WTC11 (cell line): ENCODE data around the gene NME8. TPM values are rescaled to one million over a fixed set of nuclear protein-coding genes. Genes with fewer than 3 reads are reported as not detected.

Experiments used
- ATAC-seq: fragments of 200-7000 bp; cut with Tn5 transposase; 2 replicates; pipeline ENCODE4 v1.10.0; 2021; ENCODE audit warnings: mild to moderate bottlenecking, moderate library complexity
- CTCF ChIA-PET: fragments of 300-600 bp; sonication (Branson Sonifier 250); formaldehyde crosslinking; loops from one replicate; lab custom pipeline; 2021; ENCODE audit warnings: antibody characterized with exemption; lab: Charles Lee
- POLR2A ChIA-PET: fragments of 350-600 bp; sonication (Branson Sonifier 250); formaldehyde crosslinking; loops from one replicate; lab custom pipeline; 2021; ENCODE audit warnings: antibody characterized with exemption; lab: Charles Lee
- DNase-seq: peaks from one replicate; pipeline ENCODE4 v3.0.0; 2021; ENCODE audit warnings: low spot score
- H3K27ac Mint-ChIP-seq: 2 replicates; pipeline ENCODE4 v1.8.0; 2021; ENCODE audit warnings: mixed read lengths
- H3K27me3 Mint-ChIP-seq: 2 replicates; pipeline ENCODE4 v1.8.0; 2021; ENCODE audit warnings: low read depth, mild to moderate bottlenecking, moderate library complexity, mixed read lengths
- H3K36me3 Mint-ChIP-seq: 2 replicates; pipeline ENCODE4 v1.8.0; 2021; ENCODE audit warnings: mixed read lengths
- H3K4me1 Mint-ChIP-seq: 2 replicates; pipeline ENCODE4 v1.8.0; 2022; ENCODE audit warnings: mixed read lengths
- H3K4me3 Mint-ChIP-seq: 2 replicates; pipeline ENCODE4 v1.8.0; 2021; ENCODE audit warnings: mild to moderate bottlenecking, moderate library complexity, mixed read lengths
- H3K9me3 Mint-ChIP-seq: 2 replicates; pipeline ENCODE4 v1.8.0; 2021; ENCODE audit warnings: mixed read lengths
- ATF6 ChIP-seq: sonication (generic); formaldehyde crosslinking; IDR thresholded peaks from 2 replicates; pipeline ENCODE4 v1.8.1; 2023; ENCODE audit warnings: mild to moderate bottlenecking, missing genetic modification reagents
- CREB1 ChIP-seq: sonication (generic); formaldehyde crosslinking; IDR thresholded peaks from 2 replicates; pipeline ENCODE4 v1.8.0; 2023; ENCODE audit warnings: mild to moderate bottlenecking, missing genetic modification reagents
- CTCF ChIP-seq: fragments of 200-600 bp; IDR thresholded peaks from 2 replicates; pipeline ENCODE4 v1.8.0; 2022; ENCODE audit warnings: antibody characterized with exemption
- ESRRA ChIP-seq: sonication (generic); formaldehyde crosslinking; IDR thresholded peaks from 2 replicates; pipeline ENCODE4 v1.8.1; 2022; ENCODE audit warnings: mild to moderate bottlenecking, missing genetic modification reagents, borderline replicate concordance
- ETV6 ChIP-seq: sonication (generic); formaldehyde crosslinking; IDR thresholded peaks from 2 replicates; pipeline ENCODE4 v1.8.1; 2022; ENCODE audit warnings: mild to moderate bottlenecking, missing genetic modification reagents
- FOXK1 ChIP-seq: sonication (generic); formaldehyde crosslinking; IDR thresholded peaks from 2 replicates; pipeline ENCODE4 v1.8.0; 2022; ENCODE audit warnings: mild to moderate bottlenecking, moderate library complexity, missing genetic modification reagents
- FOXP1 ChIP-seq: sonication (generic); formaldehyde crosslinking; IDR thresholded peaks from 2 replicates; pipeline ENCODE4 v1.8.0; 2022; ENCODE audit warnings: missing genetic modification reagents, mild to moderate bottlenecking, moderate library complexity, borderline replicate concordance
- GABPB1 ChIP-seq: sonication (generic); formaldehyde crosslinking; IDR thresholded peaks from 2 replicates; pipeline ENCODE4 v1.8.1; 2023; ENCODE audit warnings: mild to moderate bottlenecking, missing genetic modification reagents
- GRHL2 ChIP-seq: fragments of 250-450 bp; sonication (Bioruptor Pico); IDR thresholded peaks from 2 replicates; pipeline ENCODE4 v1.8.0; 2022; ENCODE audit warnings: mild to moderate bottlenecking, moderate library complexity; ENCODE audit not compliant: insufficient replicate concordance, severe bottlenecking
- HMGXB4 ChIP-seq: sonication (generic); formaldehyde crosslinking; IDR thresholded peaks from 2 replicates; pipeline ENCODE4 v1.8.1; 2023; ENCODE audit warnings: mild to moderate bottlenecking, moderate library complexity, missing genetic modification reagents
- IRF1 ChIP-seq: sonication (generic); formaldehyde crosslinking; IDR thresholded peaks from 2 replicates; pipeline ENCODE4 v1.8.0; 2023; ENCODE audit warnings: missing genetic modification reagents
- NFATC4 ChIP-seq: fragments of 250-450 bp; sonication (Bioruptor Pico); IDR thresholded peaks from 2 replicates; pipeline ENCODE4 v1.9.0; 2021; ENCODE audit warnings: mild to moderate bottlenecking
- NFYB ChIP-seq: sonication (generic); formaldehyde crosslinking; conservative IDR thresholded peaks from 2 replicates; pipeline ENCODE4 v1.8.0; 2022; ENCODE audit warnings: low read depth, missing genetic modification reagents
- OVOL2 ChIP-seq: fragments of 250-450 bp; sonication (Bioruptor Pico); IDR thresholded peaks from 2 replicates; pipeline ENCODE4 v1.9.0; 2021; ENCODE audit warnings: mild to moderate bottlenecking, borderline replicate concordance
- SMAD3 ChIP-seq: sonication (generic); formaldehyde crosslinking; IDR thresholded peaks from 2 replicates; pipeline ENCODE4 v1.8.0; 2022; ENCODE audit warnings: missing genetic modification reagents, mild to moderate bottlenecking, borderline replicate concordance
- STAT6 ChIP-seq: sonication (generic); formaldehyde crosslinking; conservative IDR thresholded peaks from 2 replicates; pipeline ENCODE4 v1.8.1; 2023; ENCODE audit warnings: mild to moderate bottlenecking, low read depth, missing genetic modification reagents, moderate library complexity
- TEAD4 ChIP-seq: sonication (generic); formaldehyde crosslinking; IDR thresholded peaks from 2 replicates; pipeline ENCODE4 v1.8.0; 2022; ENCODE audit warnings: mild to moderate bottlenecking, missing genetic modification reagents
- TP53 ChIP-seq: sonication (generic); formaldehyde crosslinking; IDR thresholded peaks from 2 replicates; pipeline ENCODE4 v1.8.1; 2023; ENCODE audit warnings: mild to moderate bottlenecking, missing genetic modification reagents
- ZNF219 ChIP-seq: sonication (generic); formaldehyde crosslinking; IDR thresholded peaks from 2 replicates; pipeline ENCODE4 v1.8.0; 2023; ENCODE audit warnings: missing genetic modification reagents, mild to moderate bottlenecking, borderline replicate concordance
- ZNF396 ChIP-seq: fragments of 250-450 bp; sonication (Bioruptor Pico); IDR thresholded peaks from 2 replicates; pipeline ENCODE4 v1.8.0; 2021; ENCODE audit warnings: mild to moderate bottlenecking, moderate library complexity, borderline replicate concordance
- ZNF416 ChIP-seq: fragments of 250-450 bp; sonication (Bioruptor Pico); IDR thresholded peaks from 2 replicates; pipeline ENCODE4 v1.9.0; 2021; ENCODE audit warnings: mild to moderate bottlenecking, inconsistent platforms
- ZNF512 ChIP-seq: sonication (generic); formaldehyde crosslinking; IDR thresholded peaks from 2 replicates; pipeline ENCODE4 v1.8.1; 2022; ENCODE audit warnings: missing genetic modification reagents, borderline replicate concordance
- ZNF671 ChIP-seq: fragments of 250-450 bp; sonication (Bioruptor Pico); IDR thresholded peaks from 2 replicates; pipeline ENCODE4 v1.8.0; 2021; ENCODE audit warnings: mild to moderate bottlenecking
- total RNA-seq: library from RNA; stranded (reverse); gene quantifications from 3 replicates; pipeline ENCODE4 v1.2.3, GENCODE V29; 2021

NME8 gene
- total RNA-seq, 1 experiment from 2014 or later, result 1.0 TPM

DNA sequence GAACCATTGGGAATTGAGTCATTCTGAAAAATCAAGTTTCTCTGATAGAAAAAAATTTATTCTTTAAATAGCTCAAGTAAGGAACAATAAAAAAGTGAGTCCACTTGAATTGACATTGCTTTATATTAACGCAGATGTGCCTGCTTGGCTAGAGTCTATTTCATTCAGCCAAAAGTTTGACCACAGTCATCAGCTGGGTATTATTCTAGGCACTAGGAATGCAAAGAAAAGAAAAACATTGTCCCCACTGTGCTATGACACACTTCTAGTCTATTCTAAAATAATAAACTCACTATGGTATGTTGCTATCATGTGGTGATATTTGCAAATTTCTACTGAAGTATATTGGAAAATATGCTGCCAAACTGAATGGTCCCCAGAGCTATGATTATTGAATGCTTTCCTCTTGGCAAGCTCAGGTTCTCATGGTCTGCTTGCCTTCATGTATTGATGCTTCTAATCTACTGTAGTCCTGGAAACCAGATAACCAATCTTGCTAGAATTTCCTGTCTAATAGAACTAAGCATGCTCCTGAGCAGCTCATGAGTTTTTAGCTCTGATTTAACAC, 59.9 kb downstream of the NME8 start (continued):
- no peak for TF ChIP-seq STAT6 (CRISPR knock-in tag)
- TF ChIP-seq ZNF396 (CRISPR knock-in tag), result no peak
- no peak for TF ChIP-seq ZNF512
- no peak for TF ChIP-seq NFYB (CRISPR knock-in tag)
- TF ChIP-seq FOXP1 (CRISPR knock-in tag), result no peak
- TF ChIP-seq, all 79 proteins: peak for 0

DNA sequence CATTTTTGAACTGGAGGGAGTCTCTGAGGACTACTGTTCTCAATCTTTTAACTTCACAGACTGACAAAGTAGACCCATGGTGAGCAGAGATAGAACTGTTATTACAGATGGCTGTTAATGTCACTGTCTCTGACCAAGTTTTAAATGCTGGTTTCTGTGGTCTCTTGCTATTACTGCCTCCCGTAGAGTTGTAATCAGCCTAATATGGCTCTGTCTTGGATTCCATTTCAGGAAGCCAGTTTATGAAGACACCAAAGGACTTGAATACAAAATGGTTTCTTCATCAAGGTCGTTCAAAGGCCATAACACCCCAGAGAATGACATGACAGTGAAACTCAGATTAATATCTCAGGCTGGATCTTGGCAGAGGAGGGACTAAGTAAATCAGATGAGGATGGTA, 64.4 kb downstream of the NME8 start:
- Mint-ChIP-seq H3K36me3 (no peaks in the 10 kb centered on the region), H3K27ac (no peak overlapping the region), H3K4me3 (no peak overlapping the region), H3K4me1 (peaks cover 3% of the 10 kb centered on the region), H3K27me3 (peaks cover 51% of the 10 kb centered on the region), H3K9me3 (no peaks in the 10 kb centered on the region)
- TF ChIP-seq ZNF671, result no peak
- TF ChIP-seq ZNF416 (CRISPR knock-in tag), result no peak
- no peak for TF ChIP-seq TEAD4 (CRISPR knock-in tag)
- no peak for TF ChIP-seq GABPB1 (CRISPR knock-in tag)
- TF ChIP-seq FOXK1 (CRISPR knock-in tag), result no peak
- no peak for TF ChIP-seq HMGXB4 (CRISPR knock-in tag)
- TF ChIP-seq CTCF, result no peak
- no peak for TF ChIP-seq ETV6 (CRISPR knock-in tag)
- TF ChIP-seq CREB1, result no peak
- ChIA-PET CTCF (no interaction called here), POLR2A (no interaction called here)
- ATAC-seq (no peak), DNase-seq (no peak)

DNA sequence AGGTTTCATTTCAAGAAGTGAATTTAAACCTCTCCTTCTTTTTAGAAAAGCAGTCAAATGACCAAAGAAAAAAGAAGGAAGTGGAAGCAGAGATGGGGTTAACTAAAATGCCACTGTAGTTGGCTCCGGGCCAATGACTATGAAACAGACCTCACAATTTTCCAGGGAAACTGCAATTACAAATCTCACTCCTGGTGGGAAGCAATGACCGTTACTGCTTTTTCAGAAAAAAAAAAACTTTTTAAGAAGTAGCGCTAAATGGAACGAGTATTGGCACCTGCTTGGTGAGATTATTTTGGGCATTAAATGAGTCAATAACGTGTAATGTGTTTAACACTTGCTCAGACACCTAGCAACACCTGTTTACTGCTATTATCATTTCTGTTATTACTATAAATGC, 67.0 kb downstream of the NME8 start:
- CTCF ChIA-PET, result interaction anchor here (0.8 to 3.8 kb wide), 8 partner anchors 8 to 420 kb away, joined by 3 to 32 read pairs (median 12); no protein-coding TSS in a partner anchor
- ATAC-seq, result no peak
- Mint-ChIP-seq H3K4me1 (peaks cover 8% of the 10 kb centered on the region), H3K27me3 (peaks cover 78% of the 10 kb centered on the region), H3K4me3 (peak overlapping the region; percentile 78; the same call in 1 of the 2 replicates), H3K36me3 (no peaks in the 10 kb centered on the region), H3K27ac (no peak overlapping the region), H3K9me3 (no peaks in the 10 kb centered on the region)
- POLR2A ChIA-PET, result no interaction called here
- DNase-seq, result no peak
- TF ChIP-seq SMAD3 (CRISPR knock-in tag) (no peak), ATF6 (CRISPR knock-in tag) (no peak), GABPB1 (CRISPR knock-in tag) (no peak), IRF1 (CRISPR knock-in tag) (no peak), ESRRA (CRISPR knock-in tag) (no peak), TP53 (CRISPR knock-in tag) (no peak), OVOL2 (CRISPR knock-in tag) (no peak), NFATC4 (no peak), ZNF219 (CRISPR knock-in tag) (no peak), GRHL2 (CRISPR knock-in tag) (no peak)
